Neural progenitor cell (in vitro differentiated cells): ENCODE measurements around the gene EHBP1. TPM values are rescaled to one million over a fixed set of nuclear protein-coding genes. Genes with fewer than 3 reads are reported as not detected.

Experiments
- DNase-seq: peaks from one replicate; pipeline ENCODE4 v3.0.0-alpha.2; 2016; ENCODE audit warnings: low spot score
- H2AFZ ChIP-seq: fragments of 200-600 bp; sonication (generic); replicated peaks from 2 replicates; pipeline ENCODE4 v1.6.1; 2016; ENCODE audit warnings: antibody characterized with exemption
- H3F3A ChIP-seq: fragments of 200-600 bp; sonication (generic); 2 replicates; pipeline ENCODE4 v1.6.1; 2016; ENCODE audit warnings: antibody characterized with exemption, low read depth
- H3K27ac ChIP-seq: fragments of 200-600 bp; sonication (generic); 2 replicates; pipeline ENCODE4 v1.5.1; 2016; ENCODE audit warnings: mild to moderate bottlenecking
- H3K27me3 ChIP-seq: fragments of 200-600 bp; sonication (generic); 2 replicates; pipeline ENCODE4 v1.6.1; 2016; ENCODE audit warnings: mild to moderate bottlenecking, moderate library complexity
- H3K36me3 ChIP-seq: fragments of 200-600 bp; sonication (generic); 2 replicates; pipeline ENCODE4 v1.5.1; 2016
- H3K4me1 ChIP-seq: fragments of 200-600 bp; sonication (generic); 2 replicates; pipeline ENCODE4 v1.6.1; 2016; ENCODE audit warnings: mixed run types
- H3K4me2 ChIP-seq: fragments of 200-600 bp; sonication (generic); 2 replicates; pipeline ENCODE4 v1.6.1; 2016
- H3K4me3 ChIP-seq: fragments of 200-600 bp; sonication (generic); 2 replicates; pipeline ENCODE4 v1.5.1; 2016
- H3K79me2 ChIP-seq: fragments of 200-600 bp; sonication (generic); 2 replicates; pipeline ENCODE4 v1.6.1; 2016; ENCODE audit warnings: low read depth
- H3K9ac ChIP-seq: fragments of 200-600 bp; sonication (generic); 2 replicates; pipeline ENCODE4 v1.6.1; 2016
- H3K9me3 ChIP-seq: fragments of 200-600 bp; sonication (generic); 2 replicates; pipeline ENCODE4 v1.5.1; 2016; ENCODE audit warnings: low read depth
- H4K20me1 ChIP-seq: fragments of 200-600 bp; sonication (generic); 2 replicates; pipeline ENCODE4 v1.6.1; 2016; ENCODE audit warnings: low read depth
- H3K27ac Mint-ChIP-seq: 3 replicates; pipeline ENCODE4 v1.8.0; 2021; ENCODE audit warnings: mixed read lengths
- H3K27me3 Mint-ChIP-seq: 2 replicates; pipeline ENCODE4 v1.8.0; 2022; ENCODE audit warnings: low read depth, mild to moderate bottlenecking, inconsistent platforms, moderate library complexity, mixed read lengths; ENCODE audit not compliant: insufficient read depth
- H3K36me3 Mint-ChIP-seq: 3 replicates; pipeline ENCODE4 v1.8.0; 2021; ENCODE audit warnings: mixed read lengths
- H3K4me1 Mint-ChIP-seq: 3 replicates; pipeline ENCODE4 v1.8.0; 2021; ENCODE audit warnings: mixed read lengths
- H3K4me3 Mint-ChIP-seq: 3 replicates; pipeline ENCODE4 v1.8.0; 2021; ENCODE audit warnings: mild to moderate bottlenecking, moderate library complexity, mixed read lengths
- H3K9me3 Mint-ChIP-seq: 3 replicates; pipeline ENCODE4 v1.8.0; 2020; ENCODE audit warnings: mixed read lengths
- CTCF ChIP-seq: fragments of 200-600 bp; sonication (generic); IDR thresholded peaks from 2 replicates; pipeline ENCODE4 v1.5.1; 2017; ENCODE audit warnings: antibody characterized with exemption, mild to moderate bottlenecking
- EZH2 ChIP-seq: fragments of 200-600 bp; sonication (generic); IDR thresholded peaks from 2 replicates; pipeline ENCODE4 v1.6.1; 2017; ENCODE audit warnings: antibody characterized with exemption, mild to moderate bottlenecking, moderate library complexity
- EZH2phosphoT487 ChIP-seq: fragments of 200-600 bp; sonication (generic); IDR thresholded peaks from 2 replicates; pipeline ENCODE4 v1.6.1; 2017; ENCODE audit warnings: antibody characterized with exemption
- small RNA-seq: library from RNA; depleted of rRNA; stranded (forward); fragments of <200 nt; gene quantifications from one replicate; pipeline ENCODE3, GENCODE V24; 2015
- total RNA-seq: library from RNA; depleted of rRNA; stranded (reverse); fragments of >200 nt; gene quantifications from 2 replicates; pipeline ENCODE4 v1.2.3, GENCODE V29; 2015; ENCODE audit warnings: low replicate concordance

EHBP1 gene
- total RNA-seq, 1 donor from 2014 or later: 65.8 TPM

- DNase-seq: peak; percentile 63
- Histone ChIP-seq H3K79me2 (no peaks in the 10 kb centered on the region), H3K4me2 (peak overlapping the region; percentile 50), H4K20me1 (no peaks in the 10 kb centered on the region), H3K9me3 (no peaks in the 10 kb centered on the region), H3K27ac (no peak overlapping the region), H3K27me3 (no peaks in the 10 kb centered on the region), H3K4me1 (peaks cover 16% of the 10 kb centered on the region), H3F3A (no peaks in the 10 kb centered on the region), H3K4me3 (no peak overlapping the region), H3K9ac (no peak overlapping the region), H2AFZ (no peak overlapping the region), H3K36me3 (no peaks in the 10 kb centered on the region)
- no peak for TF ChIP-seq EZH2
- no peak for TF ChIP-seq CTCF
- no peak for TF ChIP-seq EZH2phosphoT487
- H3K27ac Mint-ChIP-seq: peak overlapping the region; percentile 0
- H3K4me1 Mint-ChIP-seq: no peaks in the 10 kb centered on the region
- no peaks in the 10 kb centered on the region for H3K27me3 Mint-ChIP-seq
- H3K9me3 Mint-ChIP-seq: no peaks in the 10 kb centered on the region
- H3K36me3 Mint-ChIP-seq: no peaks in the 10 kb centered on the region
- no peak overlapping the region for H3K4me3 Mint-ChIP-seq
Measured at GRCh38 chr2:63093502-63093901, 388.0 kb downstream of the EHBP1 start.

Small RNA genes within 50 kb of the gene (small RNA-seq; reads per million reads assigned to genes)
- not detected for gene RF00019

Other genes with a start within 250 kb of the EHBP1 start
- gene TMEM17, start 199.5 kb upstream of the EHBP1 start, total RNA-seq: 1.8 and 2.4 TPM in 2 replicates